Measurements from ENCODE around the gene NT5C1B.

Gene NT5C1B

DNA sequence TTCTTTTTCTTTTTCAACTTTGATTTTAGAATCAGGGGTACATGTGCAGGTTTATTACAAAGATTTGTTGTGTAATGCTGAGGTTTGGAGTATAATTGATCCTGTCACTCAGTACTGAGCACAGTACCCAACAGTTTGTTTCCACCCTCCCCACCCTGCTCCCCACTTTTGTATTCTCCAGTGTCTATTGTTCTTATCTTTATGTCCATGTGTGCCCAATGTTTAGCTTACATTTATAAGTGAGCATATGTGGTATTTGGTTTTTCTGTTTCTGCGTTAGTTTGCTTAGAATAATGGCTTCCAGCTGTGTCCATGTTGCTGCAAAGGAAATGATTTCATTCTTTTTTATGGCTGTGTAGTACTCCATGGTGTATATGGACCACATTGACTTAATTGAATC is 72.0 kb downstream of the NT5C1B start:
- intact Hi-C loops (cut with DNase I; ENCODE audit: low total_unique reads): no loop called here
- H3K9me3 ChIP-seq: no peaks in the 10 kb centered on the region
- no peaks in the 10 kb centered on the region for H3K36me3 ChIP-seq
- H3K27ac ChIP-seq: peak overlapping the region; percentile 70 to 76
- no peak for TF ChIP-seq CTCF (IDR thresholded peaks at IDR 0.05)
- H3K27me3 ChIP-seq: no peaks in the 10 kb centered on the region
- DNase-seq: no peak
- no peak overlapping the region for H3K4me3 ChIP-seq
- peaks cover 0 to 52% (median 35%) of the 10 kb centered on the region in 4 donors for H3K4me1 ChIP-seq

- no peaks in the 10 kb centered on the region for H3K9me3 ChIP-seq
- no peak for TF ChIP-seq CTCF (IDR thresholded peaks at IDR 0.05)
- intact Hi-C loops (cut with DNase I; ENCODE audit: low total_unique reads): no loop called here
- no peaks in the 10 kb centered on the region for H3K36me3 ChIP-seq
- no peak overlapping the region for H3K4me3 ChIP-seq
- H3K4me1 ChIP-seq: peaks cover 0 to 52% (median 35%) of the 10 kb centered on the region in 4 donors
- H3K27ac ChIP-seq: peak overlapping the region; percentile 62 to 76
- no peaks in the 10 kb centered on the region for H3K27me3 ChIP-seq
- DNase-seq: no peak
These were observed 73.3 kb downstream of the NT5C1B start for GRCh38 chr2:18516112-18516511.

- Histone ChIP-seq H3K9me3 (no peaks in the 10 kb centered on the region), H3K4me1 (peaks cover 0 to 41% (median 27%) of the 10 kb centered on the region in 4 donors), H3K27me3 (no peaks in the 10 kb centered on the region), H3K4me3 (no peak overlapping the region), H3K36me3 (no peaks in the 10 kb centered on the region), H3K27ac (peak overlapping the region; percentile 62 to 76)
- intact Hi-C loops (cut with DNase I; ENCODE audit: low total_unique reads): no loop called here
- peak in 1 of 2 donors; percentile 68 for DNase-seq
- TF ChIP-seq CTCF (IDR thresholded peaks at IDR 0.05): no peak
These were observed 74.6 kb downstream of the NT5C1B start for GRCh38 chr2:18514526-18515461.

Data from tibial artery (tissue), 4 donors.